NCI-H345 (cell line): ENCODE measurements around the gene GYG2.

Source experiments
- DNase-seq: peaks from one replicate; lab custom pipeline; 2025; lab: John Stamatoyannopoulos, UW

GYG2 gene

DNA sequence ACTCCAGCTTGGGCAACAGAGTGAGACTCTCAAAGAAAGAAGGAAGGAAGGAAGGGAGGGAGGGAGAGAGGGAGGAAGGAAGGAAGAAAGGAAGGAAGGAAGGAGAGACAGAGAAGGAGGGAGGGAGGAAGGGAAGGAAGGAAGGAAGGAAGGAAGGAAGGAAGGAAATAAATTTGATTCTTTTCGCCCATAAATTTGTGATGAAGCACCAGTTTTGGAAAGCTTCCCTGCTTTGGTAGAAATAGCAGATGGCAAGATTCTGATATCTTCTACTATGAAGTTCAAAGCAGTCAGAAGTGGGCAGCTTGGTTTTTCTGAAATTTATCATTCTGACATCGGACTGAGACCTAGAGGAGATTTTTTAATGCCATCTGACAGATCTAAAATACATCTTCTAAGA, 11.7 kb upstream of the GYG2 start:
- DNase-seq = no peak

DNA sequence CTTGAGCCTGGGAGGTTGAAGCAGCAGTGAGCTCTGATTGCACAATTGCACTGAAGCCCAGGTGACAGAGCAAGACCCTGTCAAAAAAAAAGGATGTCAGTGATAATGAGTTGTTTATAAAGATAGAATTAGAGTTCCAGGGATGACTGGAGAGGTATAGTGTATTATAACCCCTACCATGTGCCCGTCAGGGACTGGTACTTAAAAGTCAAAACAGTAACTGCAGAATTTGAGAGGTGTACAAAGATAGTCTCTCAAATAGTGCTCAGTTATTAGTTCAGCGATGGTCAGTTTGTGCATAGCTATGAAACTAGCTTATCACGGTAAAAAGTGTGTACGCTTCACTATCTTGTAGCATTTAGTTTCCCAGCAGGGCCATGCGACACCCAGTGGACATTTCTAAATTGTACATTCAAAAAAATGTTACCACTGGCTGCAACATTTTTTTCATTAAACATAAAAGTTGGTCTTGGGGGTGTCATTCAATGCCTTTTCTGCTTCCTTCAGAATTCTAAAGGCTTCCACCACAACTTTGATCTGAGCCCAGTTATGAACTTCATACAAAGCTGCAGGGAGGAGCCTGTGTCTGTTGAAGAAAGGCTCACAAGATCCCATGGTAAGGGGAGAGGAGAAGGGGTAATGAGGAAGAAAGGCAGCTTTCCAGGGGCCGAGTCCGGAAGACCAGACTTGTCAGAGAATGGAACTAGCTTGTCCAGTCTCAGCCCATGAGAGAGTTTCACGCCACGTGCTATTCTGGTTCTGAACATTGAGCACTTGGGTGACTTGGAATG, 9.2 kb upstream of the GYG2 start:
- no peak for DNase-seq

DNA sequence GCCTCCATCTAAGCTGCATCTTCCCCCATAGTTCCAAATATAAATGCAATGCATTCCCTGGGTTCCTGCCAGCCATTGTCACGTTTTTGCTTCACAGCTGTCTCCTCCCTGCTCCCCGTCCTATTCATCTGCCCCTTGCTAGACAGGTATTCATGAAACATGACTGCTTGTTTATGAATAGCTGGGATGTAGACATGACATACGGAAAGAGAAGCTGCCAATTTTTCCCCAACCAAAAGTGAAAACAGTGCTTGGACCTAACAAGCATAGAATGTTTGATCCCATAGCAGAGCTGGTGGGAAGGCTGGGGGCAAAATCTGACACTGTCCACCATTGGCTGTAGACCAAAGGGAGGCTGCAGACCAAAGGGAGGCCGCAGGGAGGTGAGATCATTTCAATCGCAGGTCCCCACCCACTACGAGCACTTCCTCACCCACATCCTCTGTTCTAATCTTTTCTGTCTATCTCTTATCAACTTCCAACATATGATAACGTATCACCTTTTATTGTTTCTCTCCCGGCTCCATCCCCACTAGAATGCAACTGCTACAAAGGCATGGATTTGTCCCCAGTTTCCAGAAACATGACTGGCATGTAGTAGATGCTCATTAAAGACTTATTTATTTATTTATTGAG, 8.5 kb upstream of the GYG2 start:
- DNase-seq = no peak

DNA sequence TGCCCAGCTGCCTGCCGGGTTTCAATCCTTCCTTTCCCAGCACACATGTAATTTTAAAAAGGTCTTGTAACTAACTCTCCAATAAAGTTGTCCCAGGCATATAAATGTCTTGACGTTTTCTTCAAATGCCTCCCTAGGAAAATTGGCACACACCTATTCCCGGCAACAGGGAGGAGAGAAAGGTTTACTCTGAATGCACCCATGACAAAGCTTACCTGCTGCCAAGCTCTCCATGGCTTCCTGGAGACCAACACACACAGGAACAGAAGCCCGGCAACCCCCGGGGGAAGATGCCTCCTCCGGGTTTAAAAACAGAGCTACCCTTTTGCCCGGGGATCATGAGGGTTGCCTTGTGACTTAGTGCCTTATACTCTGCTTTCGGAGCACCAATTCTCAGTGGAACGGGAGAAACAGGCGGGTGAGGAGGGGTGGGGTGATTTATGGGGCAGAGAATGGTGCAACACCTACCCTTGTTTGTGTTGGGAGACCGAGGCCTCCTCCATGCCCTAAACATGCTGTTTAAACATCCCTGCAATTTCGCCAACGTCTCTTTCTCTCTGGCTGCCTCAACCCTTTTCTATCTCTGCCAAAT, 4.8 kb upstream of the GYG2 start:
- DNase-seq = no peak

DNA sequence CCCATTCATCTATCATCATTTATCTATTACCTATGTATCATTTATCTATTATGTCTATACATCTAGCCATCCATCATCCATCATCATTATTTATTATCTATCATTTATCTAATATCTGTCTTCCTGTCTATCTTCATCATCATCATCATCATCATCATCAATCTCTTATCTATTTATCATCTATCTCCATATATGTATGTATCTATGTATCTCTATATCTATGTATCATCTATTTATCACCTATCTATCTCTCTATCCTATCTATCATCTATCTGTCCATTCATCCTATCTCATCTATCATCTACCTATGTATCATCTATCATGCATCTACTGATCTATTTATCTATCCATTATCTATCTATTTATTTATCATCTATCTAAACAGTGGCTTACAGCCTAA, 3.8 kb upstream of the GYG2 start:
- DNase-seq = no peak

DNA sequence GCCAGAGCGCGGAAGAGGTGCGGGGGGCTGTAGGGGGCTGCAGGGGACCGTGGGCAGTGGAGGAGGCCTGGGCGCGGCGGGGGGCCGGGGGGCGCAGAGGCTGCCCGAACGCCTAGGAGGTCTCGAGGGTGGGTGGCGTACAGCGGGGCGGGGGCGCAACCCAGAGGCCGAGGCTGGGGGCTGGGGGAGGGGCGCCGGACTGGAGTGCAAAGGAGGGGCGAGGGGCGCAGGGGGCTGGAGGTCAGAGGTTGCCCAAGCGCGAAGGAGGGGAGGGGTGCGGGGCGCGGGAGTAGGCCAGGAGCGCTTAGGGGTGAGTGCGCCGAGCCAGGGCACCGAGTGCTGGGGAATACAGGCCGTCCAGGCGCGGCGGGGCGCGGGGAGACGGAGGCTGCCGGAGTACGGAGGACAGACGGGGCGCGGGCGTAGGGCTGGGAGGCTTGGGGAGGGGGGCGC, 255 bp downstream of the GYG2 start:
- DNase-seq = no peak

DNA sequence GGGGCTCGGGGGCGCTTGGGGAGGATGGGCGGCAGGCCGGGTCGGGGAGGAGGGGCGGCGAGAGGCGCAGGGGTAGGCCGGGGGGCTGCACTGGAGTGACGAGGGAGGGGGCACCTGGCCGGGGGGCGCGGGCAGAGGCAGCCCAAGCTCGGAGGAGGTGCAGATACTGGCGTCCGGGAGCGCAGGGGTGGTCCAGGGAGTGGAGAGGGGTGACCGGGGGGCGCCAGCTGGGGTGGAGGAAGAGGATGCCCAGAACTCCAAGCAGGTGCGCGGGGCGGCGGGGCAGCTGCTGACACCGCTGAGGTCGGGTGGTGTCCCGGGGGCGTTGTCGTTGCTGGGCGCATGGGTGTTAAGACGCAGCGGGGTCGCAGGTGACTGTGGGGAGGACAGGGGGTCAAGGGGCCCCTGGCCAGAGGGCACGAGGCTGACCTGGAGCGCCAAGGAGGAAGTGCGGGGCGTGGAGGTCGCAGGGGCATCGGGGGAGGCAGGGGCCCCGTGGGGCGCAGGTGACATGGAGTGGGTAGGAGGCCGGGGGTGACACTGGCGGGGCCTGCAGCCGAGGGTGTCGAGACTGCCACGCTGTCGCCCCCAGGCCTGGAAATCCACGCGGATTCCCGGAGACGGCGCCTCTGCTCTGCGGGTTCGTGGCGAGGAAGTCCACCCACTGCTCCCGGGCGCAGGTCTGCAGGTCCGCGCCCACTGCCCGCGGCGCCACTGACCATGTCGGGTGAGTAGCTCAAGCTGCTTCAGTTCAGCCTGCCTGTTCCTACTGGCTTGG, 928 bp downstream of the GYG2 start:
- no peak for DNase-seq

DNA sequence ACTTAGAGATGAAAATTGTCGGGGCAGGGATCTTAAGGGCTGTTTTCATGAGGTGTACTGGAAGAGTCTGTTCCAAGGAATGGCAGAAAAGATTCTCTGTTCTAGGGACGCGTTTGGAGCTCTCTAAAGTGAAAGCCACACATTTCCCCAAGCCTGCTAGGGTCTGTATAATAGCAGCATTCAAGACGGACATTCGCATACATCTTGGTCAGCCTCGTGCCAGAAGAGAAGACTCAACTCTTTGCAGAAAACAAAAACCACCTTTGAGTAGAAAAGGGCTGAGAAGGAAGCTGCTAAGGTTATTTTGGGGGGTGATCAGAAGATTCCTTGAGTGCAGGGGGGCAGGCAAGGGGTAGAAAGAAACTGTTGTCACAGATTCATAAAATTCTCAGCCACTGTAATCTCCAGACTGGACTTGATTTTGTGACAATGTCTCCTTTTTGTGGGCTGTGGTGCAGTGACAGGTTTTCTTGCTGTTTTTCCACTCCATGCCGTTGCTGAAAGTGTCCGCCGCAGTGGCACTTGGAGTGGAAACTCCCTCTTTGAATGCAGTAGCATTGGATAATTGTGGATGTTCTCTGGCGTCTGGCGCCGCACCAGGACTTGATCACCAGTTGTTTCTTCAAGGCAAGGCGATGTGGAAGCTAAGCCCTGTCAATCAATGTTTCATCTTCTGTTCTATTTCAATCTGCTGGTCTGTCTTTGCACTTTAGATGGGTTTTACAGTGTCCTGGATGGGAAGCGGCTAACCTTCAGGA, 2.9 kb downstream of the GYG2 start:
- no peak for DNase-seq

DNA sequence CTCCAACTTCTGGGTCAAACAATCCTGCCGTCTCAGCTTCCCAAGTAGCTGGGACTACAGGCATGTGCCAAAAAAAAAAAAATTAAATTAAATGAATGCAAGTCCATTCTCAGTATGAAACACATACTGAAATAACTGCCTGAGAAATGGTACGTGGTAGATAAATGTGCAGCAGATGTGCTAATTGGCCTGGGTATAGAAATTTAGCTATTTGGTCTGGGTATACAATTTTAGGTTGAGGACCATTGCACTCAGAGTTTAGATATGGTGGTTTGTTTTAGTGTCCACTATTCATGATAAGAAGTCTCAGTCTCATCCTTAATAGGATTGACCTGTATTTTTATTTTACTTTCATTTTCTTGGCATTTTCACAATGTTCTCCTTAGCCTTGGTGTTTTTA, 9.2 kb downstream of the GYG2 start:
- DNase-seq = no peak

DNA sequence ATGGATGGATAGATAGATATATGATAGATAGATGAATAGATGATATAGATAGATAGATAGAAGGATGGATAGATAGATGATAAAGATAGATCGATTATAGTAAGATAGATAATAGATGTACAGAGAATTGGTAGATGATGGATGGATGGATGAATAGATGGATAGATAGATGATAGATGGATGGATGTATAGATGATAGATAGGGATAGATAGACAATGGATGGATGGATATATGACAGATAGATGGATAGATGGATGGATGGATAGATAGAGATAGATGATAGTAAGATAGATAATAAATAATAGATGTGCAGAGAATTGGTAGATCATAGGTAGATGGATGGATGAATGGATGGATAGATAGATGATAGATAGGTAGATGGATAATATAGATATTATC, 12.2 kb downstream of the GYG2 start:
- no peak for DNase-seq

DNA sequence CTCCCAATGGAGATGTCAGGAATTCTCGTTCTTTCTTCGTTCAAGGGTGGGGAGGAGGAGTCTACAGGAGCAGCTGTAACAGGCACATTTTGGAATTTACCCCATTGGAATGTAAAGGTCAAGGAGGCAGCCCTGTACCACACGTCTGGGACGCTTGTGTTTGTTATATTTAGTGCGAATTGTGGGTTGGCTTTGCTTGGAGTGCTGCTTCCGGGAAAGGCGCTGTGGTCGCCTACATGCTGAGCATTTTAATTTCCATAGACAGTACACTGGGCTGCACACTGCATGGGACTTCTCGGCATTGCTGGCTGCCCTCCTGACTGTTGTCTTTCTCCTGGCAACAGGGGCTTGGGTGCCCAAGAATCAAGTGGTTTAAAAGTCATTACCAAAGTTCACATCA, 12.8 kb downstream of the GYG2 start:
- DNase-seq = no peak

DNA sequence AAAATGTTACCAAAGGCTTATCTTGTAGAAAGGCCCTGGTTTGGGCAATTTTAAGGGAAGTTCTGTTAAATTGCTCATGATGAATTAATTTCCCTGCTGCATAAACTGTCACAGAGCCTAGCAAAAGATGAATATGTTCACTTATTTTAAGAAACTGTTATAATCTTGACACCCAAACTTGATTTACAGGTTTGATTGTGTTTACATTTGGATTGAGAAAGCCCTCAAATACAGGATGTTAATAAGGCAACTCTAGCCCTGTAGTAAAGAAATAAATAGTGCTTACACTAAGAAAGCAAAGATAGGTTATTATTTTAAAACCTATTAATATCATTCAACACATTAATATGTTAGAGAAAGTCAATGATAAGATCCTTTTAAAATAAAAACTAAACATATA, 18.3 kb downstream of the GYG2 start:
- DNase-seq = no peak

DNA sequence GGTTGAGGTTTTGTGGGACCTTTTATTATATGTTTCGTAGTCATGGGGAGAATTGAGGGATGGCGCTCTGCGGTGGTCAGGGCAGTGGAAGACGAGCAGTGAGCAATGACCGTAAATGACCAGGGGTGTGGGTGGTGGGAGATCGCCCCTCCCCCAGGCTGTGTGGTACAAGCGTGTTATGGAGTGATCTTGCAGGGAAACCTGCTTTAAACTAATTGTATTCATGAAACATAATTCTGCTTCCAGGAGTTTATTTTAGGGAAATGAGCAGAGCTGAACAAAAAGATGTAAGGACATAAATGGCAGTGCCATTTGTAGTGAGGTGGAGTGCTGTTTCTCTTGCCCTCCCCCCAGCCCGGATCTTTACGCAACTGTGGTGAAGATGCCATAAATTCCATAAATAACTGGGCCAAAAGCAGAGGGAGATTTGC, 20.2 kb downstream of the GYG2 start:
- DNase-seq = no peak

DNA sequence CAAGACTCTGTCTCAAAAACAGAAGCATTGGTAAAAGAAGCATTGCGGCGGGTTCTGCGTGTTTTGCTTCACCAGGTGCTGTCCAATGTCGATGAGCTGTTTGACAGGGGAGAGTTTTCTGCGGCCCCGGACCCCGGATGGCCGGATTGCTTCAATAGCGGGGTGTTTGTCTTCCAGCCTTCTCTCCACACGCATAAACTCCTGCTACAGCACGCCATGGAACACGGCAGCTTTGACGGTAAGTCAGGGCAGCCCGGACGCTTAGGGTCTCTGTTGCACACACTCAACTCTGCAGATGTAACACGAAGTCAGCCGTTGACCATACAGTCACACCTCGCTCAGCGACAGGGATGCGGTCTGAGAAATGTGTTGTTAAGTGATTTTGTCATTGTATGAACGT, 26.2 kb downstream of the GYG2 start:
- DNase-seq = no peak

DNA sequence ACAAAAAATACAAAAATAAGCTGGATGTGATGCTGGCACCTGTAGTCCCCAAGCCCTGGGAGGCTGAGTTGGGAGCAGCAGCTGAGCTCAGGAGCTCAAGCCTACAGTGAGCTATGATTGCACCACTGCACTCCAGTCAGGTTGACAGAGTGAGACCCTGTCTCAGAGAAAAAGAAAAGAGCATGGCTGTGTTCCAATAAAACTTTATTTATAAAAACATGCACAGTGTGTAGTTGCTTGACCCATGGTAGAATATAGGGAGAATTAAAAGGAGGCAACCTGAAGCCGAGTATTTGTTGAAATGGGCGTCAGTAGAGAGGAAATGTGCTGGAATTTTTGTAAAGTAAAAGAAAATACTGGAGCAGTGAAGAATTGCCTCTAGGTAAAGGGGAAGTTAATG, 27.0 kb downstream of the GYG2 start:
- DNase-seq = no peak

DNA sequence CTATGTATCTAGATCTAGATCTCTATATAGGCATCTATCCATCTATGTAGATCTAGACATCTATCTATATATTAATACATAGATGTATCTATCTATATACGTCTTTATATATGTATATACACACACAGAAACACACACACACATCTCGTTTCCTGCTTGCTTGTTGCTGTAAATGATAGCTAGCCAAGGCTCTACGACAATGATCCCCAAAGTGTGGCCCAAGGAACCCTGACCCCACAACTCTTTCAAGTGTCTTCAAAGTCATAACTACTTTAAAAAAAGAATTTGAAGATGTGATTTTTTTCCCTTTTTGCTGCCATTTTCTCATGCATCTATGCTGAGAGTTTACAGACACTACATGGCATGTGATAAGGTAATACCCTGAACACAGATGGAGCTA, 28.8 kb downstream of the GYG2 start:
- no peak for DNase-seq

DNA sequence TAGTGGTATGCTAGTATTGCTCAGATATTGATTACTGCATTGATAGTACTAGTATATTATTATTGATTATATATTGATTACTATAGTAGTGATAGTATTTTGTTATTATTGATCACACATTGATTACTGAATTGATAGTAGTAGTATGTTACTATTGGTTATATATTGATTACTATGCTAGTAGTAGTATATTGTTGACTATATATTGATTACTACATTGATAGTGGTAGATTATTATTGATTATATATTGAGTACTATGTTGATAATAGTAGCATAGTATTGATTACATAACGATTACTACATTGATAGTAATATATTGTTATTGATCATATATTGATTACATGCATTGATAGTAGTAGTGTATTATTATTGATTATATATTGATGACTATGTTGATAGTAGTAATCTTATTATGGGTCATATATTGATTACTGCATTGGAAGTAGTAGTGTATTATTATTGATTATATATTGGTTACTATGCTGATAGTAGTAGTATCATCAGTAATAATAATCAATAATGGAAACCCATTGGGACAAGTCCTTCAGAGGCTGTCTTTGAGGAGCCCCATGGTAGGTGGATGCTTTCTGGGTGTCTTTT, 30.6 kb downstream of the GYG2 start:
- no peak for DNase-seq

DNA sequence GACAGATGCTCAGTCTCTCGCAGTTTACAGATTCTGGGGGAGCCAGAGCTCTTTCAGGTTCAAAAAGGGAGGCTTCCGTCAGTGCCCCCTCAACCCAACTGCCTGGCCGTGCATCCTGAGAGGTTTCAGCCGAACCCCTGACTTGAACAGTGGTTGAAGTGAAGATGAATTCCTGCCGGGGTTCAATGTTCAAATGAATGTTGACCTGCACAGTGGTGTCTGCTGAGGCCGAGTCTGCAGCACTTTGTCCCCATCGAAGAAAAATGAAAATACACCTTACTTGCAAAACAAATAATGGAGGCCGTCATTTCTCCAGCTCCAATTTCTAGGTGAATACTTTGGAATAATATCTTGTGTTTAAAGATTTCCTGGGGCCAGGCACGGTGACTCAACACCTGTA, 33.7 kb downstream of the GYG2 start:
- no peak for DNase-seq

DNA sequence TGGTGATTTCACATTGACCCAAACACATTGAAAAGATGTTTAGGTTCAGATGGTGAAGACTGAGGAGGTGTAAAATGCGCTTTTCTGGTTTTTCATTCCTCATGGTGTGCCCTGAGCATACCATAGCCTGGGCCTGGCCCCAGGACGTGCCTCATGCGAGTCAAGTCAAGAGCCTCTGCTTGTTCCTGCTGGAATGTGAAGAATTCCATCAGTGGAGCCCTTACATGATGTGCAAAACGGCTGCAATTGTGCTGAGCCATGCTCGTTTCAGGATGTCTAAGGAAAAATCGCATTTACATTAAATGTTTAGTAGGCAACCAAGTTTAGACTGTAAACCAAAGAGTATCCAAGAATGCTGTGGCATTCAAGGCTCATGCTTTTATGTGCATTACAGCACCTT, 34.9 kb downstream of the GYG2 start:
- DNase-seq = no peak

DNA sequence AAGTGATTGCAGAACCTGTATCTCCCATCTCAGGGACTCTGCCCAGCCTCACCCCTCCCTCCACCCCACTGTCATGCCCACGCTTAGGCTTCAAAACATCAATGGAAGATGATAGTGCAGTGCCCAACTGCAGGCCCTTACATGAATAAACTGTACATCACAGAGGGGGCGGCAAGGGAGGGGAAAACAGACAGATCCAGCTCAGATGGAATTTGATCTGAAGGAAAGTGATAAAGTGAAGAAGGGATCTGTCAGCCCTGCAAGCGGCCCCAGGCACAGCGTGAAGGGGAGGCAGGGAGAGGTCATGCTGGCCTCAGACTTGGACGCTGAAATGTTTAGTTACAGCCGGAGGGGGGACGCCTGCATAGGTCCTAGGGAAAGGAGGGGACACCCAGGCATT, 38.5 kb downstream of the GYG2 start:
- no peak for DNase-seq

DNA sequence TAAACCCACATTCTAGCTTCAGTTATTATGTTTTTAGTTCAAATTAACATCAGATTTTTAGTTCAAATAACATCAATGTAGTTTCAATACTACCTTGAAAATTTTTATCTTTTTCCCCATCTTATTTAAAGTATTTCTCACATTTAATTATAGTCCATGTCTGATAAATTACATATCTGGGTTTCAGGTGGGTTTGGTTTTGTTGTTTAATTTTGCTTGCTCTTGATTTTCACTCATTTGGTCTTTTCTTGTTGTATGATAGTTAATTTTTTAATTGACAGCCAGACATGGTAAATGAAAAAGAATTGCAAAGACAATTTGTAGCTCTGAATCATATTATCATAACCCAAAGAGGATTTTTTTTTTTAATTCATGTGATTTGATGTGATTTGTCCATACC, 41.9 kb downstream of the GYG2 start:
- DNase-seq = no peak

DNA sequence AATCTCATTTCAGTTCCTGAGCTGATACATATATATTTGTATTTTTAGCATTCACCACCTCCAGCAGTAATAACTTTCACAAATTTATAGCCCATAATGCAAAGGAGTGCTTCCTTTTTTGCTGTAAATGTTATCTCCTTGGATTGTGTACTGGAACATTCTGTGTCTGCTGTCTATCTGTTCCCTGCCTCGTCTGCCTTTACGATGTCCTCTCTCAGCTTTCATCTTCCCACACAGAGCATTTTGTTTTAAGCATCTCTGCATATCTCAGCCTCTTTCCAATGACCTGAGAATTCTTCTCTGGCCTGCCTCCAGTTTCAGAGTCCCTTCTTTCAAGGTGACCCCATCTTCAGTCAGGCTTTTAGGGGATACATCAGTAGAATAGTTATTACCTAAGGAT, 43.1 kb downstream of the GYG2 start:
- no peak for DNase-seq
